Activated CD4-positive, alpha-beta T cell treated with anti-CD3 and anti-CD28 coated beads for 24 hours (primary cell): Measurements from ENCODE around the gene POTEI.
"Not testable (repeated sequence)": the region's sequence is repeated elsewhere in the genome, so short reads cannot be mapped to it uniquely, and the experiment has no call there.

Experiments
- DNase-seq, 2 donors: peaks; one replicate each; pipeline ENCODE4 v3.0.0-alpha.2; 2020; ENCODE audit warnings: low read depth in 2 of 2

Gene POTEI

DNA sequence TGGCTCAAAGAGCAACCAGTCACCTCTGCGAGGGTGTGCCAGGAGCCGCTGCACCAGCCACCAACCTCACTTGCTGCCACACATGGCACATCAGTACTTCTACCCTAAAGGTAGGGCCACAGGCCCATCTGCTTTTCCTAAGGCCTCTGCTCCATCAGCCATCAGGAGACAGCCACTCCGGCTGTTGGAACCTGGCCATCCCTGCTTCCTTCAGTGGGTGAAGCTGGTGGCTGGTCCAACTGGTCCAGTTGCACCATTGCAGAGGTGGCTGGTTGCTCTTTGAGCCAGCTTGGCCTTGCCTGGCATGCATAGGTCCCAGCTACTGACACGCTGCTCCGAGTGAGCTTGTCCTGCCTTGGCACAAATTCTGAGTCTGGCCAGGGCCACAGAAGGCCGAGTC is 53.7 kb downstream of the POTEI start:
- not testable (repeated sequence) for DNase-seq

DNA sequence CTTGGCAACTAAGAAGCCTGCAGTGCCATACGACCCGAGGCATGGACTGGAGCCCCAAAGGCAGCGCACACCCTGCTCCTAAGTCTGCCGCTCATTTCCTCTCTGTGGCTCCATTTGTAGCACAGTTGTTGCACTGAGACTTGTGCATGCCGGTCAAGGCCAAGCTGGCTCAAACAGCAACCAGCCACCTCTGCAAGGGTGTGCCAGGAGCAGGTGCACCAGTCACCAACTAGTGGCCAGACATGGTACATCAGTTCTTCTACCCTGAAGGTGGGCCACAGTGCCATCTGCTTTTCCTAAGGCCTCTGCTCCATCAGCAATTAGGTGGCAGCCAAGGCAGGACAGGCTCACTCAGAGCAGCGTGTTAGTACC is 54.4 kb downstream of the POTEI start:
- DNase-seq: not testable (repeated sequence)

DNA sequence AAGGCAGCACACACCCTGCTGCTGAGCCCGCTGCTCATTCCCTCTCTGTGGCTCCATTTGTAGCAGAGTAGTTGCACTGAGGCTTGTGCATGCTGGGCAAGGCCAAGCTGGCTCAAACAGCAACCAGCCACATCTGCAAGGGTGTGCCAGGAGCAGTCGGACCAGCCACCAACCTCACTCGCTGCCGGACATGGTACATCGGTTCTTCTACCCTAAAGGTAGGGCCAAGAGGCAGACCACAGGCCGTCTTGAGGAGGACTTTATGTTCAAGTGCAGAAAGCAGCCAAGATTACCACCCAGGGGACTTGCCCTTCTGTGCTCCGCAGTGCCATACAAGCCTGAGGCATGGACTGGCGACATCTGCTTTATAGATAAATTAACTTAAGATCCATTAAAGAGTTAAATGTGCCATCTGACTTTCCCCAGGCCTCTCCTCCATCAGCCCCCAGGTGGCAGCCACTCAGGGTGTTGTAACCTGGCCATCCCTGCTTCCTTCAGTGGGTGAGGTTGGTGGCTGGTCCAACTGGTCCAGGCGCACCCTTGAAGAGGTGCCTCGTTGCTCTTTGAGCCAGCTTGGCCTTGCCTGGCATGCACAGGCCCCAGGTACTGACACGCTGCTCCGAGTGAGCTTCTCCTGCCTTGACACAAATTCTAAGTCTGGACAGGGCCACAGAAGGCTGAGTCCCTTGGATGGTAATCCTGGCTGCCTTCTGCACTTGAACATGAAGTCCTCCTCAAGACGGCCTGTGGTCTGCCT is 55.0 kb downstream of the POTEI start:
- DNase-seq: not testable (repeated sequence)

DNA sequence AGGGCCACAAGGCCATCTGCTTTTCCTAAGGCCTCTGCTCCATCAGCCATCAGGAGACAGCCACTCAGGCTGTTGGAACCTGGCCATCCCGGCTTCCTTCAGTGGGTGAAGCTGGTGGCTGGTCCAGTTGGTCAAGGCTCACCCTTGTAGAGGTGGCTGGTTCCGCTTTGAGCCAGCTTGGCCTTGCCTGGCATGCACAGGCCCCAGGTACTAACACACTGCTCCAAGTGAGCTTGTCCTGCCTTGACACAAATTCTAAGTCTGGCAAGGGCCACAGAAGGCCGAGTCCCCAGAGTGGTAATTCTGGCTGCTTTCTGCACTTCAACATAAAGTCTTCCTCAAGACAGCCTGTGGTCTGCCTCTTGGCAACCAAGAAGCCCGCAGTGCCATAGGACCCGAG is 56.2 kb downstream of the POTEI start:
- DNase-seq: not testable (repeated sequence)

DNA sequence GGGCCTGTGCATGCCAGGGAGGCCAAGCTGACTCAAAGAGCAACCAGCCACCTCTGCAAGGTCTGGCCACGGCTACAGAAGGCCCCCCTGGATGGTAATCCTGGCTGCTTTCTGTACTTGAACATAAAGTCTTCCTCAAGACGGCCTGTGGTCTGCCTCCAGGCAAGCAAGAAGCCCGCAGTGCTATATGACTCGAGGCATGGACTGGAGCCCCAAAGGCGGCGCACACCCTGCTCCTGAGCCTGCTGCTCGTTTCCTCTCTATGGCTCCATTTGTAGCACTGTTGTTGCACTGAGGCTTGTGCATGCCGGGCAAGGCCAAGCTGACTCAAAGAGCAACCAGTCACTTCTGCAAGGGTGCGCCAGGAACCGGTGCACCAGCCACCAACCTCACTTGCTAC is 57.3 kb downstream of the POTEI start:
- not testable (repeated sequence) for DNase-seq

DNA sequence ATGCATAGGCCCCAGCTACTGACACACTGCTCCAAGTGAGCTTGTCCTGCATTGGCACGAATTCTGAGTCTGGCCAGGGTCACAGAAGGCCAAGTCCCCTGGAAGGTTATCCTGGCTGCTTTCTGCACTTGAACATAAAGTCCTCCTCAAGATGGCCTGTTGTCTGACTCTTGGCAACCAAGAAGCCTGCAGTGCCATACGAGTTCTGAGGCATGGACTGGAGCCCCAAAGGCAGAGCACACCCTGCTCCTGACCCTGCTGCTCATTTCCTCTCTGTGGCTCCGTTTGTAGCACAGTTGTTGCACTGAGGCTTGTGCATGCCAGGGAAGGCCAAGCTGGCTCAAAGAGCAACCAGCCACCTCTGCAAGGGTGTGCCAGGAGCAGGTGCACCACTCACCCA is 57.9 kb downstream of the POTEI start:
- not testable (repeated sequence) for DNase-seq

DNA sequence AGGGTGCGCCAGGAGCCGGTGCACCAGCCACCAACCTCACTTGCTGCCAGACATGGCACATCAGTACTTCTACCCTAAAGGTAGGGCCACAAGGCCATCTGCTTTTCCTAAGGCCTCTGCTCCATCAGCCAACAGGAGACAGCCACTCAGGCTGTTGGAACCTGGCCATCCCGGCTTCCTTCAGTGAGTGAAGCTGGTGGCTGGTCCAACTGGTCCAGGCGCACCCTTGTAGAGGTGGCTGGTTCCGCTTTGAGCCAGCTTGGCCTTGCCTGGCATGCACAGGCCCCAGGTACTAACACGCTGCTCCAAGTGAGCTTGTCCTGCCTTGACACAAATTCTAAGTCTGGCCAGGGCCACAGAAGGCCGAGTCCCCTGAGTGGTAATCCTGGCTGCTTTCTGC is 58.8 kb downstream of the POTEI start:
- DNase-seq: not testable (repeated sequence)

DNA sequence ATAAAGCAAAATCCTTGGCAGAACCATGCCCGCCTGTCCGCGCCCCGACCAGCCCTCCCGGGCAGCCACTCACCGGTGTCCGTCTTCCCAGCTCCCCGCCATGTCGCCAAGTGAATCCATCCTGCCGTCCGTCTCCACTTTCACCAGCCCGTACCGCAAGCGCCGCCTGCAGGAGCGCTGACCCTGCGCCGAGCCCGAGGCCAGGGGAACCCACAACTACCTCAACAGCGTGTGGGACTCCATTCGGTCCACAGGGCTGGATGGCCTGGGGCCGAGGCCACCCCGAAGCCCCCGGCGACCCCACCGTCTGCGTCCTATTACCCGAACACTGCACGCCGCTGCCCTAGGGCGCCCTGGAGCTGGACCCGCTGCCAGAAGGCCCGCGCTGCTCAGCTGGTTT is 81.5 kb downstream of the POTEI start:
- not testable (repeated sequence) for DNase-seq

DNA sequence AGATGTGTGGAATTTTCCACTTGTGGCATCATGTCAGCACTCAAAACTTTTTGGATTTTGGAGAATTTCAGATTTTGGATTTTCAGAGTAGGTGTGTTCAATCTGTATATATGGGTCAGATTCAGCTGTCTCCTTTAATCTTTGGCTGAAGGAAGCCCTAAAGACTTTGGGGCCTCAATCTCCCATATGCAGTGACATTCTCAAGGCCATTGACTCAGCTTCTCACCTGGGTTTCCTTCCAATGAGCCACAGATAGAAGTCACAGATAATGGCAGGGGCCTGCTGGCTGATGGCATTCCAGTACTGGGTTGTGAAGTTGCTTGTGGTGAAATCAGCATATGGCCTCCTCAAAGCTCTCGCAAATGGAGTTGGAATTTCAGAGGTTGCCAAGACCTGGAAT is 90.3 kb downstream of the POTEI start:
- not testable (repeated sequence) for DNase-seq

DNA sequence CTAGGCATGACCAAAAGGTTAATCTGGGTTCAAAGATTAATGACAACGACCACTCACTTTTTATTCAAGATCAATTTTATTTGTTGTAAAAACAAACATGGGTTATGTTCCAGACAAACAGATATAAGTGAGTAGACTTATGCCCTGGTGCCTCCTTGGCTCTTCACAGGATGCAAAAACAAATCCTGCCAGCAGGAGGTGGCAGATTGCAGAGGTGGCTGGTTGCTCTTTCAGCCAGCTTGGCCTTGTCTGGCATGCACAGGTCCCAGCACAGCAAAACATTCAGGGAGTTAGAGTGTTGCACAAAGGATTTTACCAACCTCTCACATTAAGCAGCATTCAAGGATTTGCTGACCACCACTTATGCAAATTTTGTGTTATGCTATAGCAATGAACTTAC is 92.4 kb downstream of the POTEI start:
- not testable (repeated sequence) for DNase-seq
